GM12891 (cell line): Measurements from ENCODE around the gene IPO4.

Experiments used
- POLR2A ChIP-seq: IDR thresholded peaks from 2 replicates; pipeline ENCODE4 v1.6.1; 2011; ENCODE audit warnings: low read depth, low read length, control low read depth
- POLR2AphosphoS5 ChIP-seq: IDR thresholded peaks from 2 replicates; pipeline ENCODE4 v1.6.1; 2011; ENCODE audit warnings: low read depth, low read length, control low read depth
- POU2F2 ChIP-seq: IDR thresholded peaks from 2 replicates; pipeline ENCODE4 v1.6.1; 2011; ENCODE audit warnings: low read depth, mild to moderate bottlenecking, control low read depth, low read length, moderate library complexity
- TAF1 ChIP-seq: IDR thresholded peaks from 2 replicates; pipeline ENCODE4 v1.6.1; 2011; ENCODE audit warnings: low read depth, low read length, control low read depth

- TF ChIP-seq POLR2AphosphoS5 (no peak), POLR2A (no peak), TAF1 (no peak), POU2F2 (no peak)
Measured at GRCh38 chr14:24189460-24189859, 844 bp upstream of the IPO4 start.
